WERI-Rb-1 (cell line): ENCODE results near the gene HOXB2.

ENCODE experiments used
- DNase-seq: peaks from one replicate; pipeline ENCODE4 v3.0.0-alpha.2; 2020
- H3K27ac ChIP-seq: fragments of 250-450 bp; sonication (Bioruptor Pico); 2 replicates; pipeline ENCODE4 v1.5.1; 2020; ENCODE audit warnings: mild to moderate bottlenecking, moderate library complexity
- H3K27me3 ChIP-seq: fragments of 250-450 bp; sonication (Bioruptor Pico); 2 replicates; pipeline ENCODE4 v1.5.1; 2021; ENCODE audit warnings: mild to moderate bottlenecking, low read depth, moderate library complexity; ENCODE audit not compliant: insufficient read depth, severe bottlenecking
- H3K36me3 ChIP-seq: fragments of 250-450 bp; sonication (Bioruptor Pico); 2 replicates; pipeline ENCODE4 v1.5.1; 2020; ENCODE audit warnings: mild to moderate bottlenecking, moderate library complexity
- H3K4me3 ChIP-seq: 2 replicates; pipeline ENCODE4 v1.5.1; 2011; ENCODE audit warnings: low read depth, mild to moderate bottlenecking, control low read depth, low read length
- H3K9me3 ChIP-seq: fragments of 250-450 bp; sonication (Bioruptor Pico); 2 replicates; pipeline ENCODE4 v1.5.1; 2021; ENCODE audit warnings: mild to moderate bottlenecking, moderate library complexity; ENCODE audit not compliant: severe bottlenecking
- TF ChIP-seq, protein P1 (sequence below): IDR thresholded peaks from 2 replicates; pipeline ENCODE4 v1.5.1; 2011; ENCODE audit warnings: low read depth, mild to moderate bottlenecking, control low read depth, inconsistent platforms, low read length

HOXB2 gene

GRCh38 chr17:48549914-48550501 lies 5.1 kb upstream of the HOXB2 start:
- peaks cover 91% of the 10 kb centered on the region for H3K27me3 ChIP-seq
- no peak overlapping the region for H3K4me3 ChIP-seq
- TF ChIP-seq, protein P1, sequence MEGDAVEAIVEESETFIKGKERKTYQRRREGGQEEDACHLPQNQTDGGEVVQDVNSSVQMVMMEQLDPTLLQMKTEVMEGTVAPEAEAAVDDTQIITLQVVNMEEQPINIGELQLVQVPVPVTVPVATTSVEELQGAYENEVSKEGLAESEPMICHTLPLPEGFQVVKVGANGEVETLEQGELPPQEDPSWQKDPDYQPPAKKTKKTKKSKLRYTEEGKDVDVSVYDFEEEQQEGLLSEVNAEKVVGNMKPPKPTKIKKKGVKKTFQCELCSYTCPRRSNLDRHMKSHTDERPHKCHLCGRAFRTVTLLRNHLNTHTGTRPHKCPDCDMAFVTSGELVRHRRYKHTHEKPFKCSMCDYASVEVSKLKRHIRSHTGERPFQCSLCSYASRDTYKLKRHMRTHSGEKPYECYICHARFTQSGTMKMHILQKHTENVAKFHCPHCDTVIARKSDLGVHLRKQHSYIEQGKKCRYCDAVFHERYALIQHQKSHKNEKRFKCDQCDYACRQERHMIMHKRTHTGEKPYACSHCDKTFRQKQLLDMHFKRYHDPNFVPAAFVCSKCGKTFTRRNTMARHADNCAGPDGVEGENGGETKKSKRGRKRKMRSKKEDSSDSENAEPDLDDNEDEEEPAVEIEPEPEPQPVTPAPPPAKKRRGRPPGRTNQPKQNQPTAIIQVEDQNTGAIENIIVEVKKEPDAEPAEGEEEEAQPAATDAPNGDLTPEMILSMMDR, result no peak
- H3K36me3 ChIP-seq, result no peaks in the 10 kb centered on the region; the same call in 1 of the 2 replicates
- H3K9me3 ChIP-seq, result peaks cover 9% of the 10 kb centered on the region
- DNase-seq, result no peak
- H3K27ac ChIP-seq, result no peak overlapping the region

DNA sequence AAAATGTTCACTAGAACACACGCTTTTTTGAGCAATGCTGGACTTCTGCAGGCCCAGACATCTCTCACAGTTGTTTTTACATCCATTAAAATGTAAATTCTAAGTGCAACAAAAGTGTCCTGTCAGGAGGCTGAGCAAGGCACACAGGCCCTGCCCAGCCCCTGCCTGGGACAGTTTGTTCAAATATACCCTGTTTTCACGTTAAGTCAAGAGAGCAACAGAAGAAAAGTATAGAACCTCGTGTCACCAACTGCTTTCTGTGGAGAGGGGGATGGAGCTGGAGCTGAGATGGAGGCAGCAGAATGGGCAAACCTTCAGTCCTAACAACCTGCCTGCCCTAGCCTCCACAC lies 4.3 kb upstream of the HOXB2 start:
- Histone ChIP-seq H3K9me3 (peaks cover 9% of the 10 kb centered on the region), H3K27ac (no peak overlapping the region), H3K27me3 (peaks cover 90% of the 10 kb centered on the region), H3K4me3 (no peak overlapping the region), H3K36me3 (no peaks in the 10 kb centered on the region; the same call in 1 of the 2 replicates)
- TF ChIP-seq, protein P1, result no peak
- no peak for DNase-seq

- TF ChIP-seq, protein P1, result no peak
- no peaks in the 10 kb centered on the region; the same call in 1 of the 2 replicates for H3K36me3 ChIP-seq
- peaks cover 90% of the 10 kb centered on the region for H3K27me3 ChIP-seq
- DNase-seq, result no peak
- no peak overlapping the region for H3K27ac ChIP-seq
- H3K9me3 ChIP-seq, result peaks cover 9% of the 10 kb centered on the region
- H3K4me3 ChIP-seq, result no peak overlapping the region
Measured at GRCh38 chr17:48548523-48549280, 3.8 kb upstream of the HOXB2 start.

DNA sequence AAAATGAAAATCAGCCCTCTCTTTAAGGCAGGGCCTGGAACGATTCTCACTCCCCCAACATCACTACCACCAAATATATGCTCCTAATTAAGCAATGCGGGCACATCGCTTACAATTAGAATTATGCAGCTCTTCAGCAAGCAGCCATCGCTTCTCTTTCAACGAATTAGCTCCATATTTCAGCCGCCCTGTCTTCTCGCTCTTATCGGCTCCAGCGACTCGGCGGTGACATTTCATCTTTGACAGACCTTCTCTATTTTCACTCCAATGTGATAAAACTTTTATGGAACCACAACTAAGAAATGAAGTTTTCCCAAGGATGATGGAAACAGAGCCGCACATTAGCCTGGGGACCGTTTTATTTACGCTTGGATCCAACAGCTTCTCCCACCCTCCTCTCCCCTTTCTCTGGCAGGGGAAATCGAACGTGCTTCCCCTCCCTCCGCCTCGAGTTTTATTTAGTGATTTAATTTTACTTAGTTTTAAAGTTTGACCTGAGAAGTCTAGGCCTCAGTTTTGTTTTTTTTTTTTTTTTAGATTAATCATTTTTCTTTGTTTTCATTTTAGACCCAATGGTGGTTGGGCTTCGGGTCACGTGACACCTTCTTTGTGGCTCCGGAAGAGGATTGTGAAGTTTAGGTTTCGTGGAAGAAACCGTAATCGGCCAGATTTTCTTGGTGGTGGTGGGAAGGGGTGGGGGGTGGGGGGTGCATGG lies 3.1 kb upstream of the HOXB2 start:
- H3K27me3 ChIP-seq, result peaks cover 90% of the 10 kb centered on the region
- H3K9me3 ChIP-seq, result peaks cover 9% of the 10 kb centered on the region
- DNase-seq, result no peak
- no peaks in the 10 kb centered on the region; the same call in 1 of the 2 replicates for H3K36me3 ChIP-seq
- TF ChIP-seq, protein P1, result no peak
- H3K27ac ChIP-seq, result no peak overlapping the region
- no peak overlapping the region for H3K4me3 ChIP-seq

DNA sequence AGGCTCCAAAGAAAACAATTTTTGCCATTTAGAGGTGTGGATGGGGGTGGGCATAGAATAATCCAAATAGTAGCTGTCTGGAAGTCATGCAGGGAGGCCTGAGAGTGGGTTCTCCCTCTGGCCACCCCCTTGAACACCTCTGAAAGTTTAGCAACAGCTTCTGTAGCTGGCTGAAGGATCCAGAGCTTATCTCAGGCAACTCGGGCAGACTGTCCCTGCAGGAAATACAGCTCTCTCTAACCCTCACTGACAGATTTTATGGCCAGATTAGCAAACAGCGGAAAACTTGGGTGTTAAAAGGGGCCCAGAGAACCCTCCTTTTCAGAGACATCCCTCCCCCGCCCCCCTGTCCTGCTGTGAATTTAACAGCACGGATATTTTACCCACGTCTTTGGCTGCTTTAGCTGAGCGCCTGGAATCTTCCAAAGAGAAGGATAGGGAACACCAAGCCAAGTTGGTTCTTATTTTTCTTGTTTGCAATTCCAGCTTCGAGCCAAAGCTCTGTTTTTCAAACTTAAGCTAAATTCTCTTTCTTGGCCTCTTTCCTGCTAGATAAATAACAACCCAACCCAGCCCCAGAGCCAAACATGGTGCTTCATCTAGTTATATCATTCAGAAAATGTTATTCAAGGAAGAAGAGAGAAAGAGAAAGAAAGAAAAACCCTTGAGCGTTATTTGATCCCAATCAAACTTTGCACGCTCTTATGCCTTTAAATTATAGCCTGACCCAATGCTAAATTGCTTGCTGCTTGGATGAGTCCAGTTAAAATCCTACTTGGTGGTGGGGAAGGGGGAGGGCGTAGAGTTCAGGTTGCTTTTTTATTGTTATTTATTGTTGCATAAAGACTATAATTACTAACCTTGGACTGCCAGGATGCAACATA lies 2.3 kb upstream of the HOXB2 start:
- Histone ChIP-seq H3K27me3 (peaks cover 92% of the 10 kb centered on the region), H3K9me3 (peaks cover 14% of the 10 kb centered on the region), H3K4me3 (no peak overlapping the region), H3K27ac (no peak overlapping the region), H3K36me3 (no peaks in the 10 kb centered on the region; the same call in 1 of the 2 replicates)
- TF ChIP-seq, protein P1, result no peak
- peak; percentile 46 for DNase-seq
